ENCODE data around the gene EMC8.

DNA sequence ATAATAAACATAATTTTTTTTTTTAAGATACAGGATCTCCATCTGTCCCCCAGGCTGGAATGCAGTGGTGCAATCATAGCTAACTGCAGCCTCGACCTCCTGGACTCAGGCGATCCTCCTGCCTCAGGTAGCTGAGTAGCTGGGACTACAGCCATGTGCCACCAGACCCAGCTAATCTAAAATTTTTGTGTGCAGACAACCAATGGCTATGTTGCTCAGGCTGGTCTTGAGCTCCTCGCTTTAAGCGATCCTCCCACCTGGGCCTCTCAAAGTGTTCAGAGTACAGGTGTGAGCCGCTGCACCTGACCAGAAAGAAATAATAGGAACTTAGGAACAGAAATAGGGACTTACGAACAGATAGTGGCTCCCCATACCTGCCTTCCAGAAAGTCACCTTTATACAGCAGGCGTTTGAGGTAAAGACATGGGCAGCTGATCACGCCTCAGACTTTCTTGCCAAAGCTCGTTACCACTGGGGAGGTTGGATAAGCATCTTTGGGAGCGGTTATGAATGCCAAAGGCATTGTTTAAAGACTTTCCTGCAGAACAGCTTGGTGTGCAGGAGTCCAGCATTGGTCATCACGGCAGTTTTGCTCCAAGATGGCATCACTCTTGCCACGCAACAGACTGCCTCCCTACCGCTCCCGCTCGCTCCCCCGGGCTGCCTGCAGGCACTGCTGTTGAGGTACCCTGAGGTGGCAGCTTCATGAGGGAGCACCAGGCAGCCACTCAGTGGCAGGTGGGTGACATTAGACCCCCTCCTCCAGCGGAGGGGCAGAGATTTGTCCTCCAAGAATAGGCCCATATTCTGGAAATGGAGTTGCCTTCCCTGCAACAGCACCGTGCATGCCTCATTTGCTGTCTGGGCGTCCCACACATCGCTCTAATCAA lies 13.7 kb upstream of the EMC8 start:
- TF ChIP-seq, protein P1, sequence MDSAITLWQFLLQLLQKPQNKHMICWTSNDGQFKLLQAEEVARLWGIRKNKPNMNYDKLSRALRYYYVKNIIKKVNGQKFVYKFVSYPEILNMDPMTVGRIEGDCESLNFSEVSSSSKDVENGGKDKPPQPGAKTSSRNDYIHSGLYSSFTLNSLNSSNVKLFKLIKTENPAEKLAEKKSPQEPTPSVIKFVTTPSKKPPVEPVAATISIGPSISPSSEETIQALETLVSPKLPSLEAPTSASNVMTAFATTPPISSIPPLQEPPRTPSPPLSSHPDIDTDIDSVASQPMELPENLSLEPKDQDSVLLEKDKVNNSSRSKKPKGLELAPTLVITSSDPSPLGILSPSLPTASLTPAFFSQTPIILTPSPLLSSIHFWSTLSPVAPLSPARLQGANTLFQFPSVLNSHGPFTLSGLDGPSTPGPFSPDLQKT (IDR thresholded peaks at IDR 0.05; ENCODE audit: borderline replicate concordance, low read depth, low read length) = no peak
- TF ChIP-seq ZBTB17 (tag by site-specific recombination; IDR thresholded peaks at IDR 0.05) (no peak), ZNF777 (tag by site-specific recombination; IDR thresholded peaks at IDR 0.05; ENCODE audit: borderline replicate concordance) (no peak), ZNF223 (tag by site-specific recombination; IDR thresholded peaks at IDR 0.05) (no peak), PRDM6 (tag by site-specific recombination; IDR thresholded peaks at IDR 0.05) (no peak), ZNF184 (tag by site-specific recombination; IDR thresholded peaks at IDR 0.05) (no peak), ZBTB7A (tag by site-specific recombination; IDR thresholded peaks at IDR 0.05; ENCODE audit: low read depth) (no peak), ZNF10 (tag by site-specific recombination; IDR thresholded peaks at IDR 0.05) (no peak), ZNF362 (tag by site-specific recombination; IDR thresholded peaks at IDR 0.05) (no peak), ZNF660 (tag by site-specific recombination; IDR thresholded peaks at IDR 0.05) (no peak), ZNF169 (tag by site-specific recombination; IDR thresholded peaks at IDR 0.05) (no peak), REPIN1 (tag by site-specific recombination; IDR thresholded peaks at IDR 0.05; ENCODE audit: low read depth) (no peak)
- TF ChIP-seq, protein P2, sequence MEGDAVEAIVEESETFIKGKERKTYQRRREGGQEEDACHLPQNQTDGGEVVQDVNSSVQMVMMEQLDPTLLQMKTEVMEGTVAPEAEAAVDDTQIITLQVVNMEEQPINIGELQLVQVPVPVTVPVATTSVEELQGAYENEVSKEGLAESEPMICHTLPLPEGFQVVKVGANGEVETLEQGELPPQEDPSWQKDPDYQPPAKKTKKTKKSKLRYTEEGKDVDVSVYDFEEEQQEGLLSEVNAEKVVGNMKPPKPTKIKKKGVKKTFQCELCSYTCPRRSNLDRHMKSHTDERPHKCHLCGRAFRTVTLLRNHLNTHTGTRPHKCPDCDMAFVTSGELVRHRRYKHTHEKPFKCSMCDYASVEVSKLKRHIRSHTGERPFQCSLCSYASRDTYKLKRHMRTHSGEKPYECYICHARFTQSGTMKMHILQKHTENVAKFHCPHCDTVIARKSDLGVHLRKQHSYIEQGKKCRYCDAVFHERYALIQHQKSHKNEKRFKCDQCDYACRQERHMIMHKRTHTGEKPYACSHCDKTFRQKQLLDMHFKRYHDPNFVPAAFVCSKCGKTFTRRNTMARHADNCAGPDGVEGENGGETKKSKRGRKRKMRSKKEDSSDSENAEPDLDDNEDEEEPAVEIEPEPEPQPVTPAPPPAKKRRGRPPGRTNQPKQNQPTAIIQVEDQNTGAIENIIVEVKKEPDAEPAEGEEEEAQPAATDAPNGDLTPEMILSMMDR (tag by site-specific recombination; IDR thresholded peaks at IDR 0.05) = no peak
- TF ChIP-seq, protein P3, sequence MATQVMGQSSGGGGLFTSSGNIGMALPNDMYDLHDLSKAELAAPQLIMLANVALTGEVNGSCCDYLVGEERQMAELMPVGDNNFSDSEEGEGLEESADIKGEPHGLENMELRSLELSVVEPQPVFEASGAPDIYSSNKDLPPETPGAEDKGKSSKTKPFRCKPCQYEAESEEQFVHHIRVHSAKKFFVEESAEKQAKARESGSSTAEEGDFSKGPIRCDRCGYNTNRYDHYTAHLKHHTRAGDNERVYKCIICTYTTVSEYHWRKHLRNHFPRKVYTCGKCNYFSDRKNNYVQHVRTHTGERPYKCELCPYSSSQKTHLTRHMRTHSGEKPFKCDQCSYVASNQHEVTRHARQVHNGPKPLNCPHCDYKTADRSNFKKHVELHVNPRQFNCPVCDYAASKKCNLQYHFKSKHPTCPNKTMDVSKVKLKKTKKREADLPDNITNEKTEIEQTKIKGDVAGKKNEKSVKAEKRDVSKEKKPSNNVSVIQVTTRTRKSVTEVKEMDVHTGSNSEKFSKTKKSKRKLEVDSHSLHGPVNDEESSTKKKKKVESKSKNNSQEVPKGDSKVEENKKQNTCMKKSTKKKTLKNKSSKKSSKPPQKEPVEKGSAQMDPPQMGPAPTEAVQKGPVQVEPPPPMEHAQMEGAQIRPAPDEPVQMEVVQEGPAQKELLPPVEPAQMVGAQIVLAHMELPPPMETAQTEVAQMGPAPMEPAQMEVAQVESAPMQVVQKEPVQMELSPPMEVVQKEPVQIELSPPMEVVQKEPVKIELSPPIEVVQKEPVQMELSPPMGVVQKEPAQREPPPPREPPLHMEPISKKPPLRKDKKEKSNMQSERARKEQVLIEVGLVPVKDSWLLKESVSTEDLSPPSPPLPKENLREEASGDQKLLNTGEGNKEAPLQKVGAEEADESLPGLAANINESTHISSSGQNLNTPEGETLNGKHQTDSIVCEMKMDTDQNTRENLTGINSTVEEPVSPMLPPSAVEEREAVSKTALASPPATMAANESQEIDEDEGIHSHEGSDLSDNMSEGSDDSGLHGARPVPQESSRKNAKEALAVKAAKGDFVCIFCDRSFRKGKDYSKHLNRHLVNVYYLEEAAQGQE (tag by site-specific recombination; IDR thresholded peaks at IDR 0.05) = no peak

Data from HEK293 (cell line).